MM.1S (cell line): ENCODE measurements around the gene ATP10B.

Experiments
- EZH2 ChIP-seq: fragments of 300-600 bp; sonication (generic); optimal IDR thresholded peaks from 2 replicates; pipeline ENCODE3; 2017; ENCODE audit warnings: low read depth, mild to moderate bottlenecking, antibody characterized with exemption, low read length, mixed read lengths
- EZH2phosphoT487 ChIP-seq: fragments of 300-600 bp; sonication (generic); IDR thresholded peaks from 2 replicates; pipeline ENCODE4 v1.6.1; 2018; ENCODE audit warnings: antibody characterized with exemption, low read length
- TF ChIP-seq, protein P1 (sequence below): fragments of 300-600 bp; sonication (generic); IDR thresholded peaks from 2 replicates; pipeline ENCODE4 v1.5.1; 2016; ENCODE audit warnings: antibody characterized with exemption, low read length, mixed read lengths

- TF ChIP-seq, protein P1, sequence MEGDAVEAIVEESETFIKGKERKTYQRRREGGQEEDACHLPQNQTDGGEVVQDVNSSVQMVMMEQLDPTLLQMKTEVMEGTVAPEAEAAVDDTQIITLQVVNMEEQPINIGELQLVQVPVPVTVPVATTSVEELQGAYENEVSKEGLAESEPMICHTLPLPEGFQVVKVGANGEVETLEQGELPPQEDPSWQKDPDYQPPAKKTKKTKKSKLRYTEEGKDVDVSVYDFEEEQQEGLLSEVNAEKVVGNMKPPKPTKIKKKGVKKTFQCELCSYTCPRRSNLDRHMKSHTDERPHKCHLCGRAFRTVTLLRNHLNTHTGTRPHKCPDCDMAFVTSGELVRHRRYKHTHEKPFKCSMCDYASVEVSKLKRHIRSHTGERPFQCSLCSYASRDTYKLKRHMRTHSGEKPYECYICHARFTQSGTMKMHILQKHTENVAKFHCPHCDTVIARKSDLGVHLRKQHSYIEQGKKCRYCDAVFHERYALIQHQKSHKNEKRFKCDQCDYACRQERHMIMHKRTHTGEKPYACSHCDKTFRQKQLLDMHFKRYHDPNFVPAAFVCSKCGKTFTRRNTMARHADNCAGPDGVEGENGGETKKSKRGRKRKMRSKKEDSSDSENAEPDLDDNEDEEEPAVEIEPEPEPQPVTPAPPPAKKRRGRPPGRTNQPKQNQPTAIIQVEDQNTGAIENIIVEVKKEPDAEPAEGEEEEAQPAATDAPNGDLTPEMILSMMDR, result no peak
- TF ChIP-seq EZH2, result no peak
- no peak for TF ChIP-seq EZH2phosphoT487
Measured at GRCh38 chr5:160542281-160542680, 309.7 kb downstream of the ATP10B start.
